LNCaP clone FGC (cell line): ENCODE data around the gene MBD3L5.
"Not testable (repeated sequence)": the region's sequence is repeated elsewhere in the genome, so short reads cannot be mapped to it uniquely, and the experiment has no call there.

ENCODE experiments used
- DNase-seq: peaks from one replicate; pipeline ENCODE4 v3.0.0-alpha.2; 2011; ENCODE audit warnings: low read depth
- H3K4me3 ChIP-seq: 2 replicates; pipeline ENCODE4 v1.5.1; 2011; ENCODE audit warnings: mild to moderate bottlenecking, low read depth, low read length, control low read depth
- TF ChIP-seq, protein P1 (sequence below): IDR thresholded peaks from 2 replicates; pipeline ENCODE4 v1.5.1; 2012; ENCODE audit warnings: mild to moderate bottlenecking; ENCODE audit not compliant: control insufficient read depth, insufficient read depth; ENCODE audit errors: extremely low read depth

MBD3L5 gene

DNA sequence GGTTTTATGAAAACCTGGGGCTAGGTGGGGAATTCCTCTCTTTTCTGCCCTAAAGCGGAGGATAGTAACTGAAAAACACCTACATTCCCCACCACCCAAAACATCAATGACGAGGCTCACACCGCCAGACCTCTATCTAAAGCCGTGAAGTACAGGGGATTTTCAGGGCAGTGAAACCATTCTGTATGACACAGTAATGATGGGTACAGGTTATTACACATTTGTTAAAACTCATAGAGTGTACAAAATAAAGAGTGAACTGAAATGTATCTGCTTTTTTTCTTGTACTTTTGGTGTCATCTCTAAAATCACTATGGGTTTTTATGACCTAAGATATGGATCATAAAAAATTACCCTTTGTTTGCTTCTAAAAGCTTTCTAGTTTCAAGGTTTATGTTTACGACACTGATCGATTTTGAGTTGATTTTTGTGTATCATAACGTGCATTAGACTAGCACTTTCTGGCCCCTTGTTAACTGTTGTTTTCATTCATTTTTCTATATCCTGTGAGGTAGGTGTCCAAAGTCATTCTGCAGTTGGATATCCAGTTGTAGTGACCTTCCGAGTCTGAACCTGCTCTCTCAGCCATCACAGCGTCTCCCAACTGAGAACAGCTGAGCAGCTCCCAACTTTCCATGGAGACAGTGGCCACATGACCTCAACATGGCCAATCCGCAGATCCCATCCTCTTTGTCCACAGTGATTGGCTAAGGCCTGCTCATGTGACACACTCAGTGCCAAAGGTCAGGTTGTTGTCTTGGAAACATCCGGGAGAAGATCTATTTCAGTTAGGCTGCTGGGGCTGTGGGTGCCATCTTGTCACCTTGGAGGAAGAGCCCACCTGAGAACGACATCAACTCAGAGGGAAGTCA, 19.4 kb upstream of the MBD3L5 start:
- no peak overlapping the region for H3K4me3 ChIP-seq
- DNase-seq = no peak
- TF ChIP-seq, protein P1, sequence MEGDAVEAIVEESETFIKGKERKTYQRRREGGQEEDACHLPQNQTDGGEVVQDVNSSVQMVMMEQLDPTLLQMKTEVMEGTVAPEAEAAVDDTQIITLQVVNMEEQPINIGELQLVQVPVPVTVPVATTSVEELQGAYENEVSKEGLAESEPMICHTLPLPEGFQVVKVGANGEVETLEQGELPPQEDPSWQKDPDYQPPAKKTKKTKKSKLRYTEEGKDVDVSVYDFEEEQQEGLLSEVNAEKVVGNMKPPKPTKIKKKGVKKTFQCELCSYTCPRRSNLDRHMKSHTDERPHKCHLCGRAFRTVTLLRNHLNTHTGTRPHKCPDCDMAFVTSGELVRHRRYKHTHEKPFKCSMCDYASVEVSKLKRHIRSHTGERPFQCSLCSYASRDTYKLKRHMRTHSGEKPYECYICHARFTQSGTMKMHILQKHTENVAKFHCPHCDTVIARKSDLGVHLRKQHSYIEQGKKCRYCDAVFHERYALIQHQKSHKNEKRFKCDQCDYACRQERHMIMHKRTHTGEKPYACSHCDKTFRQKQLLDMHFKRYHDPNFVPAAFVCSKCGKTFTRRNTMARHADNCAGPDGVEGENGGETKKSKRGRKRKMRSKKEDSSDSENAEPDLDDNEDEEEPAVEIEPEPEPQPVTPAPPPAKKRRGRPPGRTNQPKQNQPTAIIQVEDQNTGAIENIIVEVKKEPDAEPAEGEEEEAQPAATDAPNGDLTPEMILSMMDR = no peak

DNA sequence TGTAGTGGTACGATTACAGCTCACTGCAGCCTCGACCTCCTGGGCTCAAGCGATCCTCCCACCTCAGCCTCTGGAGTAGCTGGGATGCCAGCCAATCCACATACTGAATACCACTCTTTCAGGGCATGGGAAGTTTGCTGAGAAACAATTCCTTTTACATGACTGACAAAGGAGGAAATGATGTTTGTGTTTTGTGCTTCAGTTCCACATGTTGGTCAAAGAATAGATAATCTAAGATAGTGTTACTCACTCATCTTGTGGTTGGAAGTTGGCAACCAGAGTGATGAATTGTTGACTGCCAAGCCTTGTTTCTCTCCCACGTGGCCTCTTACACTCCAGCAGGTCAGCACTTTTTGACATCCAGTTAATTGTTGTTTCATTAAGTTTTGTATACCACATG, 16.7 kb upstream of the MBD3L5 start:
- DNase-seq = no peak
- no peak overlapping the region for H3K4me3 ChIP-seq
- TF ChIP-seq, protein P1 = no peak

GRCh38 chr19:7018828-7019227, 11.6 kb upstream of the MBD3L5 start:
- TF ChIP-seq, protein P1 = no peak
- no peak for DNase-seq
- no peak overlapping the region for H3K4me3 ChIP-seq

DNA sequence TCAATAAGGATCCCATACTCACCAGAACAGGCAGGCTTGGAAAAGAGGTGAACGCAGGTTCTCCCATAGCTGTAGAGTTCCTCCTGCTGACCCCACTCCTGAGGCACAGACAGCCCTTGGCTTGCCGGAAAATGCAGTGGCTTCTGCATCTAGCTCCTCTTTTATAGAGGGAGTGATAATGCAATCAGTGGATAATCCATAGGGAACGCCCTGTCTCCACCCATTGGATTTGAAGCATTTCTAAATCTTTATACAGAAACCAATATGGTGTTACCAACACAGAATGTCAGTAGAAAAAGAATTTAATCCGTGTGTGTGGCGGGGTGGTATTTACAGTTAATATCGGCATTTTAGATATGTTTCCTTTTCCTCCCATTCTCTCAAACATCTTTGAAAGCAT, 9.0 kb upstream of the MBD3L5 start, which contains the start of gene MBD3L2B:
MBD3L2B (minus strand) TSS at position 101 of the 400 bp plus-strand sequence; CDS start at position 67, 34 bp downstream.
- not testable (repeated sequence) for H3K4me3 ChIP-seq, DNase-seq

- H3K4me3 ChIP-seq, DNase-seq: not testable (repeated sequence)
Observed at GRCh38 chr19:7028790-7029189, 1.6 kb upstream of the MBD3L5 start.

DNA sequence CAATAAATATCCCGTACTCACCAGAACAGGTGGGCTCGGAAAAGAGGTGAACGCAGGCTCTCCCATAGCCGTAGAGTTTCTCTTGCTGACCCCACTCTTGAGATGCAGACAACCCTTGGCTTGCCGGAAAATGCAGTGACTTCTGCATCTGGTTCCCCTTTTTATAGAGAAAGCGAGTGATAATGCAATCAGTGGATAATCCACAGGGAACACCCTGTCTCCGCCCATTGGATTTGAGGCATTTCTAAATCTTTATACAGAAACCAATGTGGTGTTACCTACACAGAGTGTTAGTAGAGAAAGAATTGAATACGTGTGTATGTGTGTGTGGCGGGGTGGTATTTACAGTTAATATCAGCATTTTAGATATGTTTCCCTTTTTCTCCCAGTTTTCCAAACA, 9.7 kb downstream of the MBD3L5 start, which contains the start of gene MBD3L4:
MBD3L4 (minus strand) TSS at position 101 of the 400 bp plus-strand sequence; CDS start at position 66, 35 bp downstream.
- H3K4me3 ChIP-seq = not testable (repeated sequence)

DNA sequence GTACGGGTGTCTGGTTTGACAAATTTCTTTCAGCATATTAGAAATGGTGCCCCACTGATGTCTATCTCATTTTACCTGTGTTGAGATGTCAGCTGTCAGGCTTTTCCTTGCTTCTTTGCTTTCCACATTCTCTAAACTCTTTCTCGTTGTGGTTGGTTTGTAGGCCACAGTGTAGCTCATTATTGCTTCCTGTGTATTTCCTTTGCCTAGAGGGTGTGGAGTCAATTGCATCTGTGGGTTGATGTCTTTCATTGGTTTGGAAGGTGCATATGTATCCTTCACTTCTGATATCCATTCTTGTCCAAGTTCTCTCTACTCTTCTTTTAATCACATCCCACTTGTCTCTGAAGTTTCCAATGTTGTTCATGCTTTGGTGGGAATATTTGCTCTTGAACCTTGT, 11.2 kb downstream of the MBD3L5 start:
- not testable (repeated sequence) for H3K4me3 ChIP-seq, DNase-seq

More for the DNA sequence above, 9.7 kb downstream of the MBD3L5 start, which contains the start of gene MBD3L4:
- not testable (repeated sequence) for DNase-seq

- DNase-seq, H3K4me3 ChIP-seq: not testable (repeated sequence)
Observed at GRCh38 chr19:7049021-7049420, 18.6 kb downstream of the MBD3L5 start, which contains the start of gene MBD3L2. Gene MBD3L2 (plus strand): TSS chr19:7049321. CDS start chr19:7049374, 53 bp downstream.

GRCh38 chr19:7051421-7051820, 21.0 kb downstream of the MBD3L5 start:
- DNase-seq, H3K4me3 ChIP-seq: not testable (repeated sequence)

- not testable (repeated sequence) for DNase-seq, H3K4me3 ChIP-seq
Observed at GRCh38 chr19:7052896-7053295, 22.5 kb downstream of the MBD3L5 start.

DNA sequence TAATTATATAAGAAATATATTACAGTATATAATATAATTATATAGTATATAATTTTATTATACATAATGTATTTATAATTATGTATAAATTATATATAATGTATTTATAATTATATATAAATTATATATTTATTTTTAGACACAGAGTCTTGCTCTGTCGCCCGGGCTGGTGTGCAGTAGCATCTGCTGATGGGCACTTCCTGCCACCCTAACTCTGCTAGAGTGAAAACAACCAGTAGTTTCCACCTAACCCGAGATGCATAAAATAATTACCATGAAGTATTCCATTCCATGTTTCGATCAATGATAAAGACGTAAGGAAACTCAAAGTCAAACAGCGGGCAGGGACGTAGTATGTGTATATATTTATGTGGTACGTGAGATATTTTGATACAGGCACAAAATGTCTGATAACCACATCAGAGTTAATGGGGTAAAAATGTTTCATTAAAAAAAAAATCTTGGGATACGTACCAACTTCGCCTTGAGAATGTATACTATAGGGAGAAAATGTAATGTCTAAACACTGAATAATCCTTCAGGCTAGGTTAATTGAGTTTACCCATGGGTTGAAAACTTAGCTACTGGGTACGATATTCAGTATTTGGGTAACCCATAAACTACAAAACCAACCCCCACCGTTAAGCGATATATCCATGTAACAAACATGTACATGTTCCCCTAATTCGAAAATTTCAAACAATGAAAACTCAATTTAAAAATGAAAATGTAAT, 24.4 kb downstream of the MBD3L5 start:
- not testable (repeated sequence) for H3K4me3 ChIP-seq, DNase-seq

GRCh38 chr19:7055679-7056078, 25.3 kb downstream of the MBD3L5 start:
- DNase-seq = not testable (repeated sequence)

GRCh38 chr19:7056371-7056770, 26.0 kb downstream of the MBD3L5 start:
- H3K4me3 ChIP-seq, DNase-seq: not testable (repeated sequence)

More at GRCh38 chr19:7055679-7056078, 25.3 kb downstream of the MBD3L5 start:
- H3K4me3 ChIP-seq = not testable (repeated sequence)

GRCh38 chr19:7058576-7058975, 28.2 kb downstream of the MBD3L5 start, which contains the start of gene MBD3L3:
Gene MBD3L3 (minus strand): TSS chr19:7058676. CDS start chr19:7058605, 71 bp downstream.
- DNase-seq, H3K4me3 ChIP-seq: not testable (repeated sequence)

DNA sequence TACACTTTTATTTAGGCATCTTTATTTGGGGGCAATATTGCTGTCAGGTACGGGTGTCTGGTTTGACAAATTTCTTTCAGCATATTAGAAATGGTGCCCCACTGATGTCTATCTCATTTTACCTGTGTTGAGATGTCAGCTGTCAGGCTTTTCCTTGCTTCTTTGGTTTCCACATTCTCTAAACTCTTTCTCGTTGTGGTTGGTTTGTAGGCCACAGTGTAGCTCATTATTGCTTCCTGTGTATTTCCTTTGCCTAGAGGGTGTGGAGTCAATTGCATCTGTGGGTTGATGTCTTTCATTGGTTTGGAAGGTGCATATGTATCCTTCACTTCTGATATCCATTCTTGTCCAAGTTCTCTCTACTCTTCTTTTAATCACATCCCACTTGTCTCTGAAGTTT, 29.6 kb downstream of the MBD3L5 start:
- H3K4me3 ChIP-seq, DNase-seq: not testable (repeated sequence)
